WTC11 (cell line): ENCODE data around the gene SYNDIG1. TPM values are rescaled to one million over a fixed set of nuclear protein-coding genes. Genes with fewer than 3 reads are reported as not detected.

Experiments used
- ATAC-seq: fragments of 200-7000 bp; cut with Tn5 transposase; 2 replicates; pipeline ENCODE4 v1.10.0; 2021; ENCODE audit warnings: mild to moderate bottlenecking, moderate library complexity
- CTCF ChIA-PET: fragments of 300-600 bp; sonication (Branson Sonifier 250); formaldehyde crosslinking; loops from one replicate; lab custom pipeline; 2021; ENCODE audit warnings: antibody characterized with exemption; lab: Charles Lee
- POLR2A ChIA-PET: fragments of 350-600 bp; sonication (Branson Sonifier 250); formaldehyde crosslinking; loops from one replicate; lab custom pipeline; 2021; ENCODE audit warnings: antibody characterized with exemption; lab: Charles Lee
- DNase-seq: peaks from one replicate; pipeline ENCODE4 v3.0.0; 2021; ENCODE audit warnings: low spot score
- H3K27ac Mint-ChIP-seq: 2 replicates; pipeline ENCODE4 v1.8.0; 2021; ENCODE audit warnings: mixed read lengths
- H3K27me3 Mint-ChIP-seq: 2 replicates; pipeline ENCODE4 v1.8.0; 2021; ENCODE audit warnings: low read depth, mild to moderate bottlenecking, moderate library complexity, mixed read lengths
- H3K36me3 Mint-ChIP-seq: 2 replicates; pipeline ENCODE4 v1.8.0; 2021; ENCODE audit warnings: mixed read lengths
- H3K4me1 Mint-ChIP-seq: 2 replicates; pipeline ENCODE4 v1.8.0; 2022; ENCODE audit warnings: mixed read lengths
- H3K4me3 Mint-ChIP-seq: 2 replicates; pipeline ENCODE4 v1.8.0; 2021; ENCODE audit warnings: mild to moderate bottlenecking, moderate library complexity, mixed read lengths
- H3K9me3 Mint-ChIP-seq: 2 replicates; pipeline ENCODE4 v1.8.0; 2021; ENCODE audit warnings: mixed read lengths
- ATF1 ChIP-seq: sonication (generic); formaldehyde crosslinking; IDR thresholded peaks from 2 replicates; pipeline ENCODE4 v1.8.1; 2023; ENCODE audit warnings: mild to moderate bottlenecking, moderate library complexity, missing genetic modification reagents
- ELF4 ChIP-seq: sonication (generic); formaldehyde crosslinking; IDR thresholded peaks from 2 replicates; pipeline ENCODE4 v1.8.1; 2022; ENCODE audit warnings: low read depth, mild to moderate bottlenecking, moderate library complexity, missing genetic modification reagents
- JAZF1 ChIP-seq: fragments of 250-450 bp; sonication (Bioruptor Pico); IDR thresholded peaks from 2 replicates; pipeline ENCODE4 v1.9.0; 2021; ENCODE audit warnings: moderate library complexity, mild to moderate bottlenecking, inconsistent platforms
- JUN ChIP-seq: sonication (generic); formaldehyde crosslinking; IDR thresholded peaks from 2 replicates; pipeline ENCODE4 v1.8.0; 2023; ENCODE audit warnings: mild to moderate bottlenecking, missing genetic modification reagents
- OVOL2 ChIP-seq: fragments of 250-450 bp; sonication (Bioruptor Pico); IDR thresholded peaks from 2 replicates; pipeline ENCODE4 v1.9.0; 2021; ENCODE audit warnings: mild to moderate bottlenecking, borderline replicate concordance
- RORB ChIP-seq: fragments of 250-450 bp; sonication (Bioruptor Pico); IDR thresholded peaks from 2 replicates; pipeline ENCODE4 v1.9.0; 2021; ENCODE audit warnings: mild to moderate bottlenecking
- SOX15 ChIP-seq: fragments of 250-450 bp; sonication (Bioruptor Pico); IDR thresholded peaks from 2 replicates; pipeline ENCODE4 v1.9.0; 2021; ENCODE audit warnings: mild to moderate bottlenecking
- TEAD1 ChIP-seq: sonication (generic); formaldehyde crosslinking; IDR thresholded peaks from 2 replicates; pipeline ENCODE4 v1.8.0; 2022; ENCODE audit warnings: mild to moderate bottlenecking, missing genetic modification reagents
- ZNF232 ChIP-seq: sonication (generic); formaldehyde crosslinking; IDR thresholded peaks from 2 replicates; pipeline ENCODE4 v1.8.0; 2022; ENCODE audit warnings: mild to moderate bottlenecking, missing genetic modification reagents
- total RNA-seq: library from RNA; stranded (reverse); gene quantifications from 3 replicates; pipeline ENCODE4 v1.2.3, GENCODE V29; 2021
- TF ChIP-seq, protein P1 (sequence below): sonication (generic); formaldehyde crosslinking; IDR thresholded peaks from 2 replicates; pipeline ENCODE4 v1.8.1; 2022; ENCODE audit warnings: mild to moderate bottlenecking, moderate library complexity, missing genetic modification reagents
- TF ChIP-seq, protein P2 (sequence below): fragments of 250-450 bp; sonication (Bioruptor Pico); IDR thresholded peaks from 2 replicates; pipeline ENCODE4 v1.9.0; 2021; ENCODE audit warnings: mild to moderate bottlenecking
- TF ChIP-seq, protein P3 (sequence below): sonication (generic); formaldehyde crosslinking; IDR thresholded peaks from 2 replicates; pipeline ENCODE4 v1.8.1; 2023; ENCODE audit warnings: mild to moderate bottlenecking, missing genetic modification reagents
- TF ChIP-seq, protein P4 (sequence below): fragments of 250-450 bp; sonication (Bioruptor Pico); IDR thresholded peaks from 2 replicates; pipeline ENCODE4 v2.1.2; 2022; ENCODE audit warnings: mild to moderate bottlenecking, moderate library complexity
- TF ChIP-seq, protein P5 (sequence below): sonication (generic); formaldehyde crosslinking; conservative IDR thresholded peaks from 2 replicates; pipeline ENCODE4 v1.8.1; 2023; ENCODE audit warnings: mild to moderate bottlenecking, low read depth, missing genetic modification reagents, moderate library complexity
- TF ChIP-seq, protein P6 (sequence below): fragments of 250-450 bp; sonication (Bioruptor Pico); IDR thresholded peaks from 2 replicates; pipeline ENCODE4 v1.9.0; 2021; ENCODE audit warnings: moderate library complexity, mild to moderate bottlenecking, inconsistent platforms, borderline replicate concordance
- TF ChIP-seq, protein P7 (sequence below): fragments of 250-450 bp; sonication (Bioruptor Pico); IDR thresholded peaks from 2 replicates; pipeline ENCODE4 v1.9.0; 2021; ENCODE audit warnings: mild to moderate bottlenecking
- TF ChIP-seq, protein P8 (sequence below): sonication (generic); formaldehyde crosslinking; IDR thresholded peaks from 2 replicates; pipeline ENCODE4 v1.8.0; 2022; ENCODE audit warnings: mild to moderate bottlenecking, missing genetic modification reagents

SYNDIG1 gene
- total RNA-seq, 1 experiment from 2014 or later: 6.4 TPM

DNA sequence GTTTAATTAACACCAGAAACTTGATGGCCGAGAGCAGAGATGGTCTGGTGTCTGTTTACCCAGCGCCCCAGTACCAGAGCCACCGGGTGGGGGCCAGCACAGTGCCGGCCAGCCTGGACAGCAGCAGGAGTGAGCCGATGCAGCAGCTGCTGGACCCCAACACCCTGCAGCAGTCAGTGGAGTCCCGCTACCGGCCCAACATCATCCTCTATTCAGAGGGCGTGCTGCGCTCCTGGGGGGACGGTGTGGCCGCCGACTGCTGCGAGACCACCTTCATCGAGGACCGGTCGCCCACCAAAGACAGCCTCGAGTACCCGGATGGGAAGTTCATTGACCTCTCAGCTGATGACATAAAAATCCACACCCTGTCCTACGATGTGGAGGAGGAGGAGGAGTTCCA is 73.7 kb downstream of the SYNDIG1 start (continued):
- TF ChIP-seq, protein P1, sequence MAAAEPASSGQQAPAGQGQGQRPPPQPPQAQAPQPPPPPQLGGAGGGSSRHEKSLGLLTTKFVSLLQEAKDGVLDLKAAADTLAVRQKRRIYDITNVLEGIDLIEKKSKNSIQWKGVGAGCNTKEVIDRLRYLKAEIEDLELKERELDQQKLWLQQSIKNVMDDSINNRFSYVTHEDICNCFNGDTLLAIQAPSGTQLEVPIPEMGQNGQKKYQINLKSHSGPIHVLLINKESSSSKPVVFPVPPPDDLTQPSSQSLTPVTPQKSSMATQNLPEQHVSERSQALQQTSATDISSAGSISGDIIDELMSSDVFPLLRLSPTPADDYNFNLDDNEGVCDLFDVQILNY (CRISPR knock-in tag): no peak
- TF ChIP-seq, all 79 proteins: peak for 0

DNA sequence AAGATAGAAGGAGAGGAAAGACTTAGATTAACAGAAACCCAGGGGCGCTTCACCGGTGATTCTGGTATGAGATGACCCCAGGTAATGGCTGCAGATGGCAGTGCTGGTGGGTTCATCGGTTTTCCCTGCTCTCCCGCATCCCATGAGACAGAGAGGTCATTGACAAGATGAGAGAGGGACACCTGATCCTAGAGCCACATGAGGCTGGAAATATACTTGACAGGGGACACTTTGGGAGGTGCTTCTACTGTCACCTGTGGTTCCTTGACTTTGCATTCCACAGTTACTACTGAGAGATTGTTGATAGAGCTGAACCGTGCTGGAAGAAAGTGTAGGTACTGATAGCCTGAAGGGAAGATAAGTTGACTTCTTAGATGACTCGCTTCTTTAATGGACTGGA is 74.3 kb downstream of the SYNDIG1 start:
- Mint-ChIP-seq H3K4me1 (peaks cover 10% of the 10 kb centered on the region; the same call in 1 of the 2 replicates), H3K27me3 (no peaks in the 10 kb centered on the region), H3K27ac (no peak overlapping the region), H3K4me3 (no peak overlapping the region), H3K9me3 (peaks cover 29% of the 10 kb centered on the region), H3K36me3 (peaks cover 37% of the 10 kb centered on the region)
- POLR2A ChIA-PET: no interaction called here
- CTCF ChIA-PET: no interaction called here
- no peak for TF ChIP-seq ATF1 (CRISPR knock-in tag)
- no peak for DNase-seq
- no peak for ATAC-seq

DNA sequence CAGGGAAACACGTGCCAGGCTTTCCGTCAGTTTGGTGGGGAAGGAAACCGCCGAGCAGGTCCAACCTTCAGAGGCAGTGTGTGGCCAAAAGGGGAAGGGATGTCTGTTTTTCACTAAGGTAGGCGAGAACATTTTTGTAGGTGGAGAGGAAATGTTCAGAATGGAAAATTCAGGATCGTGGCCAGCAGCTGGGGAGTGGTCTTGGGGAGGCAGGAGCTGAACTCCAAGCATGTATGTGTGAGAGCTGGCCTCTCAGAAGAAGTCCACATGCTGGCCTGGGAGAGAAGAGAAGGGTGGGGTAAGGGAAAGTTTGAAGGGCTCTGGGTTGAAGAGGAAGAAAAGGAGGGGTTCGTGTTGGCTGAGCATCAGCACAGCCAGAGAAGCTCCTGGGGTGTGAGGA is 74.9 kb downstream of the SYNDIG1 start:
- ATAC-seq: no peak
- POLR2A ChIA-PET: no interaction called here
- no peaks in the 10 kb centered on the region for H3K27me3 Mint-ChIP-seq
- H3K36me3 Mint-ChIP-seq: peaks cover 37% of the 10 kb centered on the region
- CTCF ChIA-PET: no interaction called here
- DNase-seq: no peak
- peaks cover 28% of the 10 kb centered on the region for H3K9me3 Mint-ChIP-seq
- H3K4me3 Mint-ChIP-seq: no peak overlapping the region
- no peak overlapping the region for H3K27ac Mint-ChIP-seq
- peaks cover 10% of the 10 kb centered on the region; the same call in 1 of the 2 replicates for H3K4me1 Mint-ChIP-seq
- no peak for TF ChIP-seq JUN
- TF ChIP-seq, protein P2, sequence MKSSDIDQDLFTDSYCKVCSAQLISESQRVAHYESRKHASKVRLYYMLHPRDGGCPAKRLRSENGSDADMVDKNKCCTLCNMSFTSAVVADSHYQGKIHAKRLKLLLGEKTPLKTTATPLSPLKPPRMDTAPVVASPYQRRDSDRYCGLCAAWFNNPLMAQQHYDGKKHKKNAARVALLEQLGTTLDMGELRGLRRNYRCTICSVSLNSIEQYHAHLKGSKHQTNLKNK (CRISPR knock-in tag): no peak
- TF ChIP-seq, protein P3, sequence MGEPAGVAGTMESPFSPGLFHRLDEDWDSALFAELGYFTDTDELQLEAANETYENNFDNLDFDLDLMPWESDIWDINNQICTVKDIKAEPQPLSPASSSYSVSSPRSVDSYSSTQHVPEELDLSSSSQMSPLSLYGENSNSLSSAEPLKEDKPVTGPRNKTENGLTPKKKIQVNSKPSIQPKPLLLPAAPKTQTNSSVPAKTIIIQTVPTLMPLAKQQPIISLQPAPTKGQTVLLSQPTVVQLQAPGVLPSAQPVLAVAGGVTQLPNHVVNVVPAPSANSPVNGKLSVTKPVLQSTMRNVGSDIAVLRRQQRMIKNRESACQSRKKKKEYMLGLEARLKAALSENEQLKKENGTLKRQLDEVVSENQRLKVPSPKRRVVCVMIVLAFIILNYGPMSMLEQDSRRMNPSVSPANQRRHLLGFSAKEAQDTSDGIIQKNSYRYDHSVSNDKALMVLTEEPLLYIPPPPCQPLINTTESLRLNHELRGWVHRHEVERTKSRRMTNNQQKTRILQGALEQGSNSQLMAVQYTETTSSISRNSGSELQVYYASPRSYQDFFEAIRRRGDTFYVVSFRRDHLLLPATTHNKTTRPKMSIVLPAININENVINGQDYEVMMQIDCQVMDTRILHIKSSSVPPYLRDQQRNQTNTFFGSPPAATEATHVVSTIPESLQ (CRISPR knock-in tag): no peak
- TF ChIP-seq, all 79 proteins: peak for 0

DNA sequence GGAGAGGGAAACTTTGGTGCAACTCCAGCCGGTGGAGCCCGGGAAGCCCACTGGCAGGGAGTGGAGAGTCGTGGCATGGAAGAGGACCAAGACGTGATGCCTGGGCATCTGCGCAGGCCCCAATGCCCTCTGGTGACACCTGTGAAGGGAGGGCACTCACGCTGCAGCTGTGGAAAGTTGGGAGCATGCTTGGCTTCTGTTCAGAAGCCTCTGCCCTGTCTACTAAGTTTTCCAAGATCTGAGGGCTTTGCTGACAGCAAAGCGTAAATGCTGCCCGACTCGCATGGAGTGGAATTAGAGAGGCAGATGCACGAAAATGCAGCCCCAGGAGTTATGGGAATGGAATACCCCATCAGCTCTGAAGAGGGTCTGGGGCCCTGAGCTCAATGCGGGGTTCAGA is 75.7 kb downstream of the SYNDIG1 start:
- H3K9me3 Mint-ChIP-seq: peaks cover 24% of the 10 kb centered on the region
- TF ChIP-seq, protein P4, sequence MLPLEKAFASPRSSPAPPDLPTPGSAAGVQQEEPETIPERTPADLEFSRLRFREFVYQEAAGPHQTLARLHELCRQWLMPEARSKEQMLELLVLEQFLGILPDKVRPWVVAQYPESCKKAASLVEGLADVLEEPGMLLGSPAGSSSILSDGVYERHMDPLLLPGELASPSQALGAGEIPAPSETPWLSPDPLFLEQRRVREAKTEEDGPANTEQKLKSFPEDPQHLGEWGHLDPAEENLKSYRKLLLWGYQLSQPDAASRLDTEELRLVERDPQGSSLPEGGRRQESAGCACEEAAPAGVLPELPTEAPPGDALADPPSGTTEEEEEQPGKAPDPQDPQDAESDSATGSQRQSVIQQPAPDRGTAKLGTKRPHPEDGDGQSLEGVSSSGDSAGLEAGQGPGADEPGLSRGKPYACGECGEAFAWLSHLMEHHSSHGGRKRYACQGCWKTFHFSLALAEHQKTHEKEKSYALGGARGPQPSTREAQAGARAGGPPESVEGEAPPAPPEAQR (CRISPR knock-in tag): no peak
- TF ChIP-seq, protein P5, sequence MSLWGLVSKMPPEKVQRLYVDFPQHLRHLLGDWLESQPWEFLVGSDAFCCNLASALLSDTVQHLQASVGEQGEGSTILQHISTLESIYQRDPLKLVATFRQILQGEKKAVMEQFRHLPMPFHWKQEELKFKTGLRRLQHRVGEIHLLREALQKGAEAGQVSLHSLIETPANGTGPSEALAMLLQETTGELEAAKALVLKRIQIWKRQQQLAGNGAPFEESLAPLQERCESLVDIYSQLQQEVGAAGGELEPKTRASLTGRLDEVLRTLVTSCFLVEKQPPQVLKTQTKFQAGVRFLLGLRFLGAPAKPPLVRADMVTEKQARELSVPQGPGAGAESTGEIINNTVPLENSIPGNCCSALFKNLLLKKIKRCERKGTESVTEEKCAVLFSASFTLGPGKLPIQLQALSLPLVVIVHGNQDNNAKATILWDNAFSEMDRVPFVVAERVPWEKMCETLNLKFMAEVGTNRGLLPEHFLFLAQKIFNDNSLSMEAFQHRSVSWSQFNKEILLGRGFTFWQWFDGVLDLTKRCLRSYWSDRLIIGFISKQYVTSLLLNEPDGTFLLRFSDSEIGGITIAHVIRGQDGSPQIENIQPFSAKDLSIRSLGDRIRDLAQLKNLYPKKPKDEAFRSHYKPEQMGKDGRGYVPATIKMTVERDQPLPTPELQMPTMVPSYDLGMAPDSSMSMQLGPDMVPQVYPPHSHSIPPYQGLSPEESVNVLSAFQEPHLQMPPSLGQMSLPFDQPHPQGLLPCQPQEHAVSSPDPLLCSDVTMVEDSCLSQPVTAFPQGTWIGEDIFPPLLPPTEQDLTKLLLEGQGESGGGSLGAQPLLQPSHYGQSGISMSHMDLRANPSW: no peak
- TF ChIP-seq, protein P1 (CRISPR knock-in tag): no peak
- TF ChIP-seq JAZF1 (no peak), OVOL2 (no peak), ZNF232 (CRISPR knock-in tag) (no peak), RORB (no peak), TEAD1 (CRISPR knock-in tag) (no peak), SOX15 (no peak), JUN (no peak), ELF4 (CRISPR knock-in tag) (no peak)
- TF ChIP-seq, protein P6, sequence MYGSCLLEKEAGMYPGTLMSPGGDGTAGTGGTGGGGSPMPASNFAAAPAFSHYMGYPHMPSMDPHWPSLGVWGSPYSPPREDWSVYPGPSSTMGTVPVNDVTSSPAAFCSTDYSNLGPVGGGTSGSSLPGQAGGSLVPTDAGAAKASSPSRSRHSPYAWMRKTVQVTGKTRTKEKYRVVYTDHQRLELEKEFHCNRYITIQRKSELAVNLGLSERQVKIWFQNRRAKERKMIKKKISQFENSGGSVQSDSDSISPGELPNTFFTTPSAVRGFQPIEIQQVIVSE: no peak
- TF ChIP-seq, protein P7, sequence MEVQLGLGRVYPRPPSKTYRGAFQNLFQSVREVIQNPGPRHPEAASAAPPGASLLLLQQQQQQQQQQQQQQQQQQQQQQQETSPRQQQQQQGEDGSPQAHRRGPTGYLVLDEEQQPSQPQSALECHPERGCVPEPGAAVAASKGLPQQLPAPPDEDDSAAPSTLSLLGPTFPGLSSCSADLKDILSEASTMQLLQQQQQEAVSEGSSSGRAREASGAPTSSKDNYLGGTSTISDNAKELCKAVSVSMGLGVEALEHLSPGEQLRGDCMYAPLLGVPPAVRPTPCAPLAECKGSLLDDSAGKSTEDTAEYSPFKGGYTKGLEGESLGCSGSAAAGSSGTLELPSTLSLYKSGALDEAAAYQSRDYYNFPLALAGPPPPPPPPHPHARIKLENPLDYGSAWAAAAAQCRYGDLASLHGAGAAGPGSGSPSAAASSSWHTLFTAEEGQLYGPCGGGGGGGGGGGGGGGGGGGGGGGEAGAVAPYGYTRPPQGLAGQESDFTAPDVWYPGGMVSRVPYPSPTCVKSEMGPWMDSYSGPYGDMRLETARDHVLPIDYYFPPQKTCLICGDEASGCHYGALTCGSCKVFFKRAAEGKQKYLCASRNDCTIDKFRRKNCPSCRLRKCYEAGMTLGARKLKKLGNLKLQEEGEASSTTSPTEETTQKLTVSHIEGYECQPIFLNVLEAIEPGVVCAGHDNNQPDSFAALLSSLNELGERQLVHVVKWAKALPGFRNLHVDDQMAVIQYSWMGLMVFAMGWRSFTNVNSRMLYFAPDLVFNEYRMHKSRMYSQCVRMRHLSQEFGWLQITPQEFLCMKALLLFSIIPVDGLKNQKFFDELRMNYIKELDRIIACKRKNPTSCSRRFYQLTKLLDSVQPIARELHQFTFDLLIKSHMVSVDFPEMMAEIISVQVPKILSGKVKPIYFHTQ (CRISPR knock-in tag): no peak
- TF ChIP-seq, protein P8, sequence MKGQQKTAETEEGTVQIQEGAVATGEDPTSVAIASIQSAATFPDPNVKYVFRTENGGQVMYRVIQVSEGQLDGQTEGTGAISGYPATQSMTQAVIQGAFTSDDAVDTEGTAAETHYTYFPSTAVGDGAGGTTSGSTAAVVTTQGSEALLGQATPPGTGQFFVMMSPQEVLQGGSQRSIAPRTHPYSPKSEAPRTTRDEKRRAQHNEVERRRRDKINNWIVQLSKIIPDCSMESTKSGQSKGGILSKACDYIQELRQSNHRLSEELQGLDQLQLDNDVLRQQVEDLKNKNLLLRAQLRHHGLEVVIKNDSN: no peak

More for the DNA sequence above, 75.7 kb downstream of the SYNDIG1 start:
- ATAC-seq (no peak), DNase-seq (no peak)
- CTCF ChIA-PET: no interaction called here
- peaks cover 37% of the 10 kb centered on the region for H3K36me3 Mint-ChIP-seq
- H3K4me1 Mint-ChIP-seq: peaks cover 10% of the 10 kb centered on the region; the same call in 1 of the 2 replicates
- H3K27me3 Mint-ChIP-seq: no peaks in the 10 kb centered on the region
- no peak overlapping the region for H3K27ac Mint-ChIP-seq
- H3K4me3 Mint-ChIP-seq: no peak overlapping the region
- POLR2A ChIA-PET: no interaction called here
